Adrenal gland (tissue), 5 donors: ENCODE results near the gene MID1.

Experiments
- POLR2A ChIP-seq, 2 donors: fragments of 450-650 bp; IDR thresholded peaks; one replicate each; pipeline ENCODE4 v1.6.1; 2017; ENCODE audit warnings: antibody characterized with exemption in 2 of 2, mild to moderate bottlenecking in 2 of 2, moderate library complexity in 1 of 2
- TF ChIP-seq, protein P1 (sequence below), 6 experiments: fragments of 450-650 bp in 4 of 6; fragments of 200-600 bp in 2 of 6; sonication (generic) in 1 of 6; IDR thresholded peaks; 1 replicate in 5 of 6; 2 replicates in 1 of 6; pipeline versions ENCODE4 v1.5.1 to v1.8.0; 2016 to 2021; ENCODE audit warnings: antibody characterized with exemption in 6 of 6, mild to moderate bottlenecking in 2 of 6, moderate library complexity in 1 of 6
- donor health status: DM: no; HTN: no; CAD: no.

DNA sequence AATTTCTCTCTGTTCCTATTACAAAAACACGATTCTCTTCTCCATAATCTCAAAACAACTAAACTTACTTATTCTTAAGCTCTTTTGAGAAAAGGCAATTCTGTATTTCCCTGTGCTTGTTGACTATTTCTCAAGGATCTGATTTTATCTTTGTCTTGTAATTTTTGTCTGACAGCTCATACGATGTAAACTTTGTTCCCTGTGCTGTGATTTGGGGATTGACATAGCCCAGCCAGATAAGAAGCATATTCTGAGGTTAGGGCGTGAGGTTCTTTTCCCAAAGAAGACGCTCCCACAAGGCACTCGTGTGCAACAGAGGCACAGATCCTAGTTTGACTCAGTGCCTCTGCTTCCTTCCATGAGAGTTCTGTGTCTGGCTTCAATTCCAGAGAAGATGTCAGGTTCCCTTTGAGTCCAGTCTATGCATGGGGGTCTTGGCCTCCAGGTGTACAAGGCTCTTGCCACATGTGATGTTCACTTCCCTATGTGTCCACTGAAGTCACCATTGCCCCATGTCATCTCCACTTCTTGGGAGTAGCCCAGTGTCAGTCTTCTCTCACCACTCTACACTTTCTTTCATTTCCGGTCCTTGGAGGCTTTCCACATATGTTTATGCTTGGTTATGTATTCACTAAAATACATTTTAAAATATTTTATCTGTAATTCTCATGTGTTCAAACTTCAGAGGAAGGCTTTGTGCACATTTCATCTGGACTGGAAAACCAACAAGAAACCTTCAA lies 94.8 kb downstream of the MID1 start:
- TF ChIP-seq, protein P1, sequence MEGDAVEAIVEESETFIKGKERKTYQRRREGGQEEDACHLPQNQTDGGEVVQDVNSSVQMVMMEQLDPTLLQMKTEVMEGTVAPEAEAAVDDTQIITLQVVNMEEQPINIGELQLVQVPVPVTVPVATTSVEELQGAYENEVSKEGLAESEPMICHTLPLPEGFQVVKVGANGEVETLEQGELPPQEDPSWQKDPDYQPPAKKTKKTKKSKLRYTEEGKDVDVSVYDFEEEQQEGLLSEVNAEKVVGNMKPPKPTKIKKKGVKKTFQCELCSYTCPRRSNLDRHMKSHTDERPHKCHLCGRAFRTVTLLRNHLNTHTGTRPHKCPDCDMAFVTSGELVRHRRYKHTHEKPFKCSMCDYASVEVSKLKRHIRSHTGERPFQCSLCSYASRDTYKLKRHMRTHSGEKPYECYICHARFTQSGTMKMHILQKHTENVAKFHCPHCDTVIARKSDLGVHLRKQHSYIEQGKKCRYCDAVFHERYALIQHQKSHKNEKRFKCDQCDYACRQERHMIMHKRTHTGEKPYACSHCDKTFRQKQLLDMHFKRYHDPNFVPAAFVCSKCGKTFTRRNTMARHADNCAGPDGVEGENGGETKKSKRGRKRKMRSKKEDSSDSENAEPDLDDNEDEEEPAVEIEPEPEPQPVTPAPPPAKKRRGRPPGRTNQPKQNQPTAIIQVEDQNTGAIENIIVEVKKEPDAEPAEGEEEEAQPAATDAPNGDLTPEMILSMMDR (IDR thresholded peaks at IDR 0.05): no peak
- TF ChIP-seq POLR2A (IDR thresholded peaks at IDR 0.05): no peak
